Transverse colon (tissue), 4 donors: ENCODE results near the gene DIAPH3. TPM values are rescaled to one million over a fixed set of nuclear protein-coding genes. Genes with fewer than 3 reads are reported as not detected.

Source experiments
- DNase-seq: peaks from one replicate; pipeline ENCODE4 v3.0.0-alpha.2; 2019
- H3K27ac ChIP-seq, 4 donors: fragments of 200-600 bp; sonication (generic); 2 replicates each; pipeline ENCODE4 v1.5.1; 2016 to 2018; ENCODE audit warnings: inconsistent platforms in 4 of 4
- H3K27me3 ChIP-seq: fragments of 200-600 bp; sonication (generic); 2 replicates; pipeline ENCODE4 v1.5.1; 2017; ENCODE audit warnings: inconsistent platforms
- H3K36me3 ChIP-seq, 4 donors: fragments of 200-600 bp; sonication (generic); 2 replicates each; pipeline ENCODE4 v1.5.1; 2017 to 2019; ENCODE audit warnings: inconsistent platforms in 4 of 4
- H3K4me1 ChIP-seq, 4 donors: fragments of 200-600 bp; sonication (generic); 2 replicates each; pipeline ENCODE4 v1.5.1; 2017 to 2020; ENCODE audit warnings: inconsistent platforms in 4 of 4
- H3K4me3 ChIP-seq, 4 donors: fragments of 200-600 bp; sonication (generic); 1 replicate in 1 of 4; 2 replicates in 3 of 4; pipeline versions ENCODE4 v1.5.1 to v1.6.1; 2017 to 2019; ENCODE audit warnings: inconsistent platforms in 4 of 4
- H3K9me3 ChIP-seq, 2 donors: fragments of 200-600 bp; sonication (generic); 2 replicates each; pipeline ENCODE4 v1.5.1; 2017 to 2019; ENCODE audit warnings: inconsistent platforms in 2 of 2
- CTCF ChIP-seq, 5 experiments: fragments of 200-600 bp in 3 of 5; fragments of 450-650 bp in 2 of 5; sonication (generic) in 3 of 5; IDR thresholded peaks; 1 replicate in 2 of 5; 2 replicates in 3 of 5; pipeline ENCODE4 v1.5.1; 2016 to 2017; ENCODE audit warnings: antibody characterized with exemption in 5 of 5, inconsistent platforms in 3 of 5, mild to moderate bottlenecking in 2 of 5, moderate library complexity in 1 of 5
- EP300 ChIP-seq: sonication (generic); formaldehyde crosslinking; IDR thresholded peaks from one replicate; pipeline ENCODE4 v1.6.1; 2017; ENCODE audit warnings: antibody characterized with exemption, low read depth
- POLR2A ChIP-seq: fragments of 450-650 bp; IDR thresholded peaks from one replicate; pipeline ENCODE4 v1.6.1; 2016; ENCODE audit warnings: antibody characterized with exemption, mild to moderate bottlenecking, moderate library complexity
- POLR2AphosphoS5 ChIP-seq, 3 donors: sonication (generic); formaldehyde crosslinking; IDR thresholded peaks; one replicate each; pipeline ENCODE4 v1.6.1; 2016; ENCODE audit warnings: antibody characterized with exemption in 3 of 3
- WGBS, 2 donors: methylation state at CpG; one replicate each; pipeline ENCODE4 v1.1.5; 2018; ENCODE audit warnings: low coverage in 1 of 2; 5-methylcytosine and 5-hydroxymethylcytosine counted together
- in situ Hi-C, 4 donors: fragments of 200-750 bp; cut with MboI; loops; one replicate each; pipeline versions ENCODE4 v1.15.0 to v1.15.1; 2017; ENCODE audit warnings: low sequenced_read_pairs in 3 of 4, low pct_ligation_motif_present in 1 of 4, low pct_unique_long_range_greater_than_20kb in 1 of 4
- intact Hi-C: fragments of 100-400 bp; cut with DNase I; formaldehyde crosslinking; loops from one replicate; pipeline ENCODE4 v1.15.1; 2023; ENCODE audit warnings: low total_unique reads
- total RNA-seq, 4 donors: library from RNA; depleted of rRNA; stranded (reverse); fragments of >200 nt; gene quantifications; one replicate each; pipeline ENCODE4 v1.1.0, GENCODE V29; 2016

The DIAPH3 gene
- total RNA-seq, 4 donors from 2014 or later, result 0.95 to 1.6 (median 1.2) TPM

GRCh38 chr13:59880468-59880867 is 283.3 kb downstream of the DIAPH3 start:
- no peak for DNase-seq
- Histone ChIP-seq H3K9me3 (no peaks in the 10 kb centered on the region), H3K27me3 (no peaks in the 10 kb centered on the region), H3K4me3 (no peak overlapping the region), H3K4me1 (no peaks in the 10 kb centered on the region), H3K27ac (no peak overlapping the region), H3K36me3 (no peaks in the 10 kb centered on the region)
- in situ Hi-C loops, result no loop called here
- WGBS, 2 donors, result 71 to 87% methylated on average over 1 of the region's 1 CpG
- TF ChIP-seq POLR2AphosphoS5 (IDR thresholded peaks at IDR 0.05) (no peak), EP300 (no peak), CTCF (IDR thresholded peaks at IDR 0.05) (no peak), POLR2A (no peak)
- intact Hi-C loops, result no loop called here

- Histone ChIP-seq H3K27ac (no peak overlapping the region), H3K36me3 (no peaks in the 10 kb centered on the region), H3K9me3 (no peaks in the 10 kb centered on the region), H3K4me1 (no peaks in the 10 kb centered on the region), H3K4me3 (no peak overlapping the region), H3K27me3 (no peaks in the 10 kb centered on the region)
- in situ Hi-C loops, result no loop called here
- TF ChIP-seq EP300 (no peak), POLR2AphosphoS5 (IDR thresholded peaks at IDR 0.05) (no peak), CTCF (IDR thresholded peaks at IDR 0.05) (no peak), POLR2A (no peak)
- intact Hi-C loops, result no loop called here
- 80 to 87% methylated on average over 3 to 4 of the region's 4 CpGs for WGBS, 2 donors
- no peak for DNase-seq
Observed at GRCh38 chr13:59879281-59879680, 284.4 kb downstream of the DIAPH3 start.

GRCh38 chr13:59877933-59878332 is 285.8 kb downstream of the DIAPH3 start:
- H3K36me3 ChIP-seq, result no peaks in the 10 kb centered on the region
- no peaks in the 10 kb centered on the region for H3K4me1 ChIP-seq
- no peak overlapping the region for H3K27ac ChIP-seq
- no peak for DNase-seq
- no peaks in the 10 kb centered on the region for H3K27me3 ChIP-seq
- WGBS, 2 donors, result 82 to 92% methylated on average over 2 of the region's 2 CpGs
- intact Hi-C loops (no loop called here), in situ Hi-C loops (no loop called here)
- no peak for TF ChIP-seq CTCF (IDR thresholded peaks at IDR 0.05)
- no peak for TF ChIP-seq POLR2A
- no peak for TF ChIP-seq POLR2AphosphoS5 (IDR thresholded peaks at IDR 0.05)
- TF ChIP-seq EP300, result no peak
- no peaks in the 10 kb centered on the region for H3K9me3 ChIP-seq
- no peak overlapping the region for H3K4me3 ChIP-seq

- intact Hi-C loops, result no loop called here
- in situ Hi-C loops, result no loop called here
- WGBS, 2 donors, result 72 to 86% methylated on average over 2 of the region's 2 CpGs
Observed at GRCh38 chr13:59874973-59875372, 288.8 kb downstream of the DIAPH3 start.

GRCh38 chr13:59873856-59874255 is 289.9 kb downstream of the DIAPH3 start:
- in situ Hi-C loops (no loop called here), intact Hi-C loops (no loop called here)
- Histone ChIP-seq H3K27ac (no peak overlapping the region), H3K27me3 (no peaks in the 10 kb centered on the region), H3K36me3 (no peaks in the 10 kb centered on the region), H3K4me3 (no peak overlapping the region), H3K4me1 (no peaks in the 10 kb centered on the region), H3K9me3 (no peaks in the 10 kb centered on the region)
- TF ChIP-seq EP300 (no peak), CTCF (IDR thresholded peaks at IDR 0.05) (no peak), POLR2AphosphoS5 (IDR thresholded peaks at IDR 0.05) (no peak), POLR2A (no peak)
- DNase-seq, result no peak
- WGBS, 2 donors, result 71 to 89% methylated on average over 1 to 7 of the region's 7 CpGs

More at GRCh38 chr13:59874973-59875372, 288.8 kb downstream of the DIAPH3 start:
- H3K36me3 ChIP-seq, result no peaks in the 10 kb centered on the region
- no peaks in the 10 kb centered on the region for H3K9me3 ChIP-seq
- no peak overlapping the region for H3K27ac ChIP-seq
- no peaks in the 10 kb centered on the region for H3K4me1 ChIP-seq
- TF ChIP-seq POLR2AphosphoS5 (IDR thresholded peaks at IDR 0.05), result no peak
- TF ChIP-seq EP300, result no peak
- DNase-seq, result no peak
- no peak overlapping the region for H3K4me3 ChIP-seq
- H3K27me3 ChIP-seq, result no peaks in the 10 kb centered on the region
